Measurements from ENCODE around the gene GIMAP1. TPM values are rescaled to one million over a fixed set of nuclear protein-coding genes. Genes with fewer than 3 reads are reported as not detected.

Gene GIMAP1
- total and polyA plus RNA-seq, 2 of the 8 experiments (the other 6 are each of a cell fraction or from before 2014, with no cell fraction given): not detected

- DNase-seq (ENCODE audit: low read depth in 1 of 2, low spot score in 2 of 2) (no peak), FAIRE-seq (no peak)
- Histone ChIP-seq H4K5ac (ENCODE audit: insufficient read length, low read depth, low read length) (no peak overlapping the region), H2BK15ac (ENCODE audit: low read length) (no peak overlapping the region), H3K9me3 (ENCODE audit: insufficient read depth in 2 of 2, low read depth in 1 of 2, low read length in 1 of 2) (no peaks in the 10 kb centered on the region), H3K27ac (ENCODE audit: low read depth, low read length) (no peak overlapping the region), H3K27me3 (replicated peaks in 1 of 4; ENCODE audit: control insufficient read depth in 3 of 4, extremely low read depth in 1 of 4, insufficient read depth in 3 of 4, low read length in 3 of 4) (no peaks in the 10 kb centered on the region), H3K4me2 (ENCODE audit: insufficient read depth in 1 of 2, low read depth in 2 of 2, low read length in 2 of 2) (no peak overlapping the region), H2BK5ac (ENCODE audit: low read depth, low read length) (no peak overlapping the region), H3K18ac (ENCODE audit: extremely low read depth, low read length) (no peak overlapping the region), H4K20me1 (replicated peaks in 1 of 2; ENCODE audit: control insufficient read depth in 1 of 2, insufficient read depth in 2 of 2, low read length in 2 of 2) (no peaks in the 10 kb centered on the region), H2BK20ac (ENCODE audit: low read length) (no peak overlapping the region), H3K9ac (replicated peaks in 1 of 4; ENCODE audit: extremely low read depth in 1 of 4, low read depth in 3 of 4, low read length in 3 of 4) (no peak overlapping the region), H3K79me2 (ENCODE audit: control insufficient read depth in 1 of 2, insufficient read depth in 2 of 2, low read length in 2 of 2) (no peaks in the 10 kb centered on the region), H3K4me3 (ENCODE audit: extremely low read depth in 1 of 4, insufficient read depth in 2 of 4, low read depth in 3 of 4, low read length in 4 of 4) (no peak overlapping the region), H3K4me1 (replicated peaks in 1 of 4; ENCODE audit: control insufficient read depth in 3 of 4, insufficient read depth in 4 of 4, low read length in 3 of 4) (no peaks in the 10 kb centered on the region; a peak in 1 of 7 replicates), H3K56ac (replicated peaks; ENCODE audit: insufficient read length, low read depth, low read length) (no peak overlapping the region), H2BK120ac (replicated peaks; ENCODE audit: low read depth, low read length) (no peak overlapping the region), H3K23me2 (ENCODE audit: low read depth, low read length) (no peaks in the 10 kb centered on the region), H3K23ac (ENCODE audit: insufficient read length) (no peak overlapping the region), H3K79me1 (ENCODE audit: low read depth, low read length) (no peaks in the 10 kb centered on the region), H4K8ac (ENCODE audit: extremely low read depth, insufficient read depth, low read length) (no peak overlapping the region), H4K91ac (replicated peaks; ENCODE audit: insufficient read length, low read length) (no peak overlapping the region), H2BK12ac (ENCODE audit: low read depth, low read length) (no peak overlapping the region), H2AK5ac (ENCODE audit: low read depth, low read length) (no peak overlapping the region), H3K14ac (ENCODE audit: insufficient read length) (no peak overlapping the region), H3K4ac (replicated peaks; ENCODE audit: insufficient read length, low read depth, low read length) (no peak overlapping the region), H3K36me3 (ENCODE audit: control insufficient read depth in 2 of 4, insufficient read depth in 4 of 4, low read length in 3 of 4) (no peaks in the 10 kb centered on the region), H2AFZ (ENCODE audit: low read length) (no peak overlapping the region)
- no peak for TF ChIP-seq SAP30 (IDR thresholded peaks at IDR 0.05; ENCODE audit: insufficient read depth, insufficient replicate concordance, low read length)
- ChIA-PET POLR2A (ENCODE audit: partially characterized antibody) (no interaction called here), CTCF (ENCODE audit: partially characterized antibody) (interaction anchor here (0.6 to 1.6 kb wide), 3 partner anchors 9 to 1262 kb away, joined by 3 to 7 read pairs (median 4); no protein-coding TSS in a partner anchor)
- WGBS, 2 experiments (ENCODE audit: extremely low coverage in 1 of 2, insufficient coverage in 1 of 2, insufficient read length in 1 of 2, insufficient replicate concordance in 2 of 2, low coverage in 1 of 2, low lambda C conversion rate in 2 of 2, missing lambda C conversion rate in 1 of 2): 88% methylated on average over 4 of the region's 4 CpGs; no CpG with 5 or more reads in 1 of the 2 experiments
Measured at GRCh38 chr7:150769768-150770167, 53.4 kb downstream of the GIMAP1 start.

Other genes with a start within 250 kb of the GIMAP1 start
- gene GIMAP7, start 201.7 kb upstream of the GIMAP1 start, total RNA-seq (2021; fragmentation: NEBNext Ultra II Directional; extraction: Animal tissue kit (Norgen Biotek cat#: 25700)): not detected in 2 replicates
- not detected in 2 replicates for gene GIMAP7, start 201.7 kb upstream of the GIMAP1 start, polyA plus RNA-seq (2011; rRNA removed)
- gene GIMAP4, start 149.2 kb upstream of the GIMAP1 start, total RNA-seq (2021; fragmentation: NEBNext Ultra II Directional; extraction: Animal tissue kit (Norgen Biotek cat#: 25700)): 0.22 TPM in 1 of 2 replicates, not detected in the other
- gene GIMAP4, start 149.2 kb upstream of the GIMAP1 start, polyA plus RNA-seq (2011; rRNA removed): 0.20 TPM in 1 of 2 replicates, not detected in the other
- gene GIMAP6, start 84.2 kb upstream of the GIMAP1 start, total RNA-seq (2021; fragmentation: NEBNext Ultra II Directional; extraction: Animal tissue kit (Norgen Biotek cat#: 25700)): not detected in 2 replicates
- not detected in 2 replicates for gene GIMAP6, start 84.2 kb upstream of the GIMAP1 start, polyA plus RNA-seq (2011; rRNA removed)
- not detected in 2 replicates for gene GIMAP2, start 30.9 kb upstream of the GIMAP1 start, total RNA-seq (2021; fragmentation: NEBNext Ultra II Directional; extraction: Animal tissue kit (Norgen Biotek cat#: 25700))
- gene GIMAP2, start 30.9 kb upstream of the GIMAP1 start, polyA plus RNA-seq (2011; rRNA removed): not detected in 2 replicates
- not detected in 2 replicates for gene GIMAP5, start 20.8 kb downstream of the GIMAP1 start, total RNA-seq (2021; fragmentation: NEBNext Ultra II Directional; extraction: Animal tissue kit (Norgen Biotek cat#: 25700))
- gene GIMAP5, start 20.8 kb downstream of the GIMAP1 start, polyA plus RNA-seq (2011; rRNA removed): not detected in 2 replicates
- 1.2 TPM in 2 replicates for gene TMEM176B, start 83.8 kb downstream of the GIMAP1 start, total RNA-seq (2021; fragmentation: NEBNext Ultra II Directional; extraction: Animal tissue kit (Norgen Biotek cat#: 25700))
- gene TMEM176B, start 83.8 kb downstream of the GIMAP1 start, polyA plus RNA-seq (2011; rRNA removed): 2.1 and 2.2 TPM in 2 replicates
- gene TMEM176A, start 84.2 kb downstream of the GIMAP1 start, total RNA-seq (2021; fragmentation: NEBNext Ultra II Directional; extraction: Animal tissue kit (Norgen Biotek cat#: 25700)): 0.90 and 1.3 TPM in 2 replicates
- gene TMEM176A, start 84.2 kb downstream of the GIMAP1 start, polyA plus RNA-seq (2011; rRNA removed): 0.71 and 1.5 TPM in 2 replicates
- gene AOC1, start 135.9 kb downstream of the GIMAP1 start, total RNA-seq (2021; fragmentation: NEBNext Ultra II Directional; extraction: Animal tissue kit (Norgen Biotek cat#: 25700)): 0.15 and 0.48 TPM in 2 replicates
- 0.17 TPM in 2 replicates for gene AOC1, start 135.9 kb downstream of the GIMAP1 start, polyA plus RNA-seq (2011; rRNA removed)

Measured in H1 (cell line).